Tibial nerve (tissue), 4 donors: ENCODE measurements around the gene RNF167. TPM values are rescaled to one million over a fixed set of nuclear protein-coding genes. Genes with fewer than 3 reads are reported as not detected.

ENCODE experiments used
- DNase-seq, 2 donors: peaks; one replicate each; pipeline ENCODE4 v3.0.0-alpha.2; 2019; ENCODE audit warnings: low spot score in 2 of 2
- H3K27ac ChIP-seq, 4 donors: fragments of 200-600 bp; sonication (generic) in 3 of 4; one replicate each; pipeline ENCODE4 v1.5.1; 2017 to 2019; ENCODE audit warnings: mild to moderate bottlenecking in 1 of 4
- H3K27me3 ChIP-seq, 2 donors: fragments of 200-600 bp; sonication (generic) in 1 of 2; one replicate each; pipeline versions ENCODE4 v1.5.1 to v1.6.0; 2017 to 2019
- H3K36me3 ChIP-seq, 3 donors: fragments of 200-600 bp; sonication (generic); one replicate each; pipeline ENCODE4 v1.5.1; 2018 to 2019
- H3K4me1 ChIP-seq, 4 donors: fragments of 200-600 bp; sonication (generic) in 3 of 4; one replicate each; pipeline ENCODE4 v1.5.1; 2017 to 2019
- H3K4me3 ChIP-seq, 4 donors: fragments of 200-600 bp; sonication (generic) in 3 of 4; one replicate each; pipeline ENCODE4 v1.5.1; 2017 to 2019; ENCODE audit warnings: mild to moderate bottlenecking in 1 of 4, moderate library complexity in 1 of 4
- H3K9me3 ChIP-seq, 4 donors: fragments of 200-600 bp; sonication (generic) in 3 of 4; one replicate each; pipeline ENCODE4 v1.5.1; 2017 to 2019
- EP300 ChIP-seq, 2 donors: sonication (generic); formaldehyde crosslinking; IDR thresholded peaks; one replicate each; pipeline ENCODE4 v1.6.1; 2017; ENCODE audit warnings: antibody characterized with exemption in 2 of 2, mild to moderate bottlenecking in 1 of 2
- POLR2A ChIP-seq, 2 donors: fragments of 450-650 bp; IDR thresholded peaks; one replicate each; pipeline ENCODE4 v1.6.1; 2017; ENCODE audit warnings: antibody characterized with exemption in 2 of 2, mild to moderate bottlenecking in 2 of 2, moderate library complexity in 2 of 2
- WGBS, 2 donors: methylation state at CpG; one replicate each; pipeline ENCODE4 v1.1.5; 2018; 5-methylcytosine and 5-hydroxymethylcytosine counted together
- total RNA-seq, 4 donors: library from RNA; depleted of rRNA; stranded (reverse); fragments of >200 nt; gene quantifications; one replicate each; pipeline ENCODE4 v1.1.0, GENCODE V29; 2016
- TF ChIP-seq, protein P1 (sequence below), 5 experiments: fragments of 200-600 bp in 3 of 5; fragments of 450-650 bp in 2 of 5; sonication (generic) in 3 of 5; IDR thresholded peaks; one replicate each; pipeline ENCODE4 v1.5.1; 2016 to 2019; ENCODE audit warnings: antibody characterized with exemption in 5 of 5, mild to moderate bottlenecking in 3 of 5, moderate library complexity in 2 of 5

Gene RNF167
- total RNA-seq, 4 donors from 2014 or later: 45.0 to 55.0 (median 51.4) TPM

DNA sequence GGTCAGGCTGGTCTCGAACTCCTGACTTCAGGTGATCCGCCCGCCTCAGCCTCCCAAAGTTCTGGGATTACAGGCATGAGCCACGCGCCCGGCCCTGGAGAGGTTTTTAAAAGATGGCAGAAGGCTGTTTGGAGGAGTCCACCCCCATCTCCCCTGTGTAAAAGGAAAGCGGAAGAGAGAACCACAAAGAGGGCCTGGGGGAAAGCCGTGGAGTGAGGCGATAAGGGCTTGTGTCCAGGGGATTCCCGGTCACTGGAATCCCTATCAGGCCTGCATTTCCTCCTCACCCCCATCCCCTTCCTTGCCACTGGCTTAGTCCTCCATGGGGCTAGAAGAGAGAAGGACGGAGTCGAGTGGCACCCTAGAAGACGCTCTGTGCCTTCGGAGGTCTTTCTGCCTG lies 8.1 kb upstream of the RNF167 start, which contains the start of gene GP1BA:
TSS of gene GP1BA (plus strand) at position 315 of the 400 bp plus-strand sequence. CDS start 328 bp downstream, outside the sequence.
- peaks cover 0 to 21% (median 0%) of the 10 kb centered on the region in 3 donors for H3K36me3 ChIP-seq
- H3K27me3 ChIP-seq: no peaks in the 10 kb centered on the region
- H3K4me1 ChIP-seq: peaks cover 0 to 18% (median 3%) of the 10 kb centered on the region in 4 donors
- TF ChIP-seq EP300 (IDR thresholded peaks at IDR 0.05): no peak
- H3K4me3 ChIP-seq: no peak within 1 kb of the TSS
- H3K27ac ChIP-seq: no peak within 1 kb of the TSS
- 72 to 80% methylated on average over 14 of the region's 14 CpGs for WGBS, 2 donors
- H3K9me3 ChIP-seq: no peaks in the 10 kb centered on the region
- no peak for DNase-seq

DNA sequence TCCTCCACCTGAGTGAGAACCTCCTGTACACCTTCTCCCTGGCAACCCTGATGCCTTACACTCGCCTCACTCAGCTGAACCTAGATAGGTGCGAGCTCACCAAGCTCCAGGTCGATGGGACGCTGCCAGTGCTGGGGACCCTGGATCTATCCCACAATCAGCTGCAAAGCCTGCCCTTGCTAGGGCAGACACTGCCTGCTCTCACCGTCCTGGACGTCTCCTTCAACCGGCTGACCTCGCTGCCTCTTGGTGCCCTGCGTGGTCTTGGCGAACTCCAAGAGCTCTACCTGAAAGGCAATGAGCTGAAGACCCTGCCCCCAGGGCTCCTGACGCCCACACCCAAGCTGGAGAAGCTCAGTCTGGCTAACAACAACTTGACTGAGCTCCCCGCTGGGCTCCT lies 7.3 kb upstream of the RNF167 start:
- no peaks in the 10 kb centered on the region for H3K27me3 ChIP-seq
- no peaks in the 10 kb centered on the region for H3K9me3 ChIP-seq
- H3K36me3 ChIP-seq: peaks cover 0 to 29% (median 4%) of the 10 kb centered on the region in 3 donors
- H3K4me3 ChIP-seq: no peak overlapping the region
- H3K4me1 ChIP-seq: peaks cover 0 to 18% (median 3%) of the 10 kb centered on the region in 4 donors
- TF ChIP-seq, protein P1, sequence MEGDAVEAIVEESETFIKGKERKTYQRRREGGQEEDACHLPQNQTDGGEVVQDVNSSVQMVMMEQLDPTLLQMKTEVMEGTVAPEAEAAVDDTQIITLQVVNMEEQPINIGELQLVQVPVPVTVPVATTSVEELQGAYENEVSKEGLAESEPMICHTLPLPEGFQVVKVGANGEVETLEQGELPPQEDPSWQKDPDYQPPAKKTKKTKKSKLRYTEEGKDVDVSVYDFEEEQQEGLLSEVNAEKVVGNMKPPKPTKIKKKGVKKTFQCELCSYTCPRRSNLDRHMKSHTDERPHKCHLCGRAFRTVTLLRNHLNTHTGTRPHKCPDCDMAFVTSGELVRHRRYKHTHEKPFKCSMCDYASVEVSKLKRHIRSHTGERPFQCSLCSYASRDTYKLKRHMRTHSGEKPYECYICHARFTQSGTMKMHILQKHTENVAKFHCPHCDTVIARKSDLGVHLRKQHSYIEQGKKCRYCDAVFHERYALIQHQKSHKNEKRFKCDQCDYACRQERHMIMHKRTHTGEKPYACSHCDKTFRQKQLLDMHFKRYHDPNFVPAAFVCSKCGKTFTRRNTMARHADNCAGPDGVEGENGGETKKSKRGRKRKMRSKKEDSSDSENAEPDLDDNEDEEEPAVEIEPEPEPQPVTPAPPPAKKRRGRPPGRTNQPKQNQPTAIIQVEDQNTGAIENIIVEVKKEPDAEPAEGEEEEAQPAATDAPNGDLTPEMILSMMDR (IDR thresholded peaks at IDR 0.05): no peak
- TF ChIP-seq POLR2A (IDR thresholded peaks at IDR 0.05) (no peak), EP300 (IDR thresholded peaks at IDR 0.05) (no peak)
- WGBS, 2 donors: 93 to 94% methylated on average over 12 of the region's 12 CpGs
- no peak for DNase-seq
- H3K27ac ChIP-seq: no peak overlapping the region

- Histone ChIP-seq H3K4me3 (no peak overlapping the region), H3K27ac (no peak overlapping the region), H3K36me3 (peaks cover 0 to 36% (median 4%) of the 10 kb centered on the region in 3 donors), H3K9me3 (no peaks in the 10 kb centered on the region), H3K4me1 (peaks cover 0 to 25% (median 8%) of the 10 kb centered on the region in 4 donors), H3K27me3 (no peaks in the 10 kb centered on the region)
- DNase-seq: no peak
- TF ChIP-seq EP300 (IDR thresholded peaks at IDR 0.05) (no peak), POLR2A (IDR thresholded peaks at IDR 0.05) (no peak)
- TF ChIP-seq, protein P1 (IDR thresholded peaks at IDR 0.05): no peak
- WGBS, 2 donors: 68 to 79% methylated on average over 10 of the region's 16 CpGs
Observed at GRCh38 chr17:4933646-4934045, 6.4 kb upstream of the RNF167 start.

- H3K36me3 ChIP-seq: peaks cover 0 to 32% (median 4%) of the 10 kb centered on the region in 3 donors
- H3K27me3 ChIP-seq: no peaks in the 10 kb centered on the region
- peaks cover 0 to 32% (median 14%) of the 10 kb centered on the region in 4 donors for H3K4me1 ChIP-seq
- DNase-seq: no peak
- no peaks in the 10 kb centered on the region for H3K9me3 ChIP-seq
- 29 to 38% methylated on average over 14 of the region's 14 CpGs for WGBS, 2 donors
- H3K27ac ChIP-seq: peak overlapping the region in 1 of 4 donors; percentile 32
- TF ChIP-seq EP300 (IDR thresholded peaks at IDR 0.05) (no peak), POLR2A (IDR thresholded peaks at IDR 0.05) (no peak)
- TF ChIP-seq, protein P1 (IDR thresholded peaks at IDR 0.05): no peak
- H3K4me3 ChIP-seq: no peak overlapping the region
Observed at GRCh38 chr17:4934173-4934979, 5.7 kb upstream of the RNF167 start.

- peaks cover 0 to 33% (median 15%) of the 10 kb centered on the region in 4 donors for H3K4me1 ChIP-seq
- H3K27ac ChIP-seq: no peak overlapping the region
Observed at GRCh38 chr17:4935650-4936049, 4.4 kb upstream of the RNF167 start.

More at GRCh38 chr17:4935650-4936049, 4.4 kb upstream of the RNF167 start:
- DNase-seq: no peak
- TF ChIP-seq, protein P1 (IDR thresholded peaks at IDR 0.05): no peak
- TF ChIP-seq POLR2A (IDR thresholded peaks at IDR 0.05) (no peak), EP300 (IDR thresholded peaks at IDR 0.05) (no peak)
- Histone ChIP-seq H3K36me3 (peaks cover 0 to 32% (median 4%) of the 10 kb centered on the region in 3 donors), H3K4me3 (no peak overlapping the region), H3K9me3 (no peaks in the 10 kb centered on the region), H3K27me3 (no peaks in the 10 kb centered on the region)
